HCT116 (cell line): ENCODE results near the gene LIMA1. TPM values are rescaled to one million over a fixed set of nuclear protein-coding genes. Genes with fewer than 3 reads are reported as not detected.

Experiments
- ATAC-seq: fragments of 200-7000 bp; cut with Tn5 transposase; 2 replicates; pipeline ENCODE4 v1.9.1; 2020; ENCODE audit warnings: mild to moderate bottlenecking, moderate library complexity
- BruUV-seq: library from RNA; stranded (reverse); fragments of 400-500 nt; replicated peaks from 2 replicates; lab custom pipeline; 2021; lab: Mats Ljungman, UMichigan
- CTCF ChIA-PET: fragments of 300-600 bp; sonication (Branson Sonifier 250); formaldehyde crosslinking; loops from one replicate; lab custom pipeline; 2021; ENCODE audit warnings: antibody characterized with exemption; lab: Charles Lee
- POLR2A ChIA-PET: fragments of 300-600, 350-600 bp; sonication (Branson Sonifier 250); formaldehyde crosslinking; loops from one replicate; lab custom pipeline; 2021; ENCODE audit warnings: antibody characterized with exemption; lab: Charles Lee
- RAD21 ChIA-PET, 2 experiments: fragments of 300-600 bp; sonication (Branson Sonifier 250); formaldehyde crosslinking; loops; one replicate each; lab custom pipeline; 2023; ENCODE audit warnings: low total read pairs in 2 of 2; ENCODE audit not compliant: uncharacterized antibody in 2 of 2, unreplicated experiment in 2 of 2, low non-redundant PET in 1 of 2; lab: Charles Lee
- DNase-seq: peaks from one replicate; pipeline ENCODE4 v3.0.0-alpha.2; 2010; ENCODE audit warnings: low read depth, low spot score
- H2AFZ ChIP-seq: fragments of 200-600 bp; shearing (Covaris generic), sonication (generic); 2 replicates; pipeline ENCODE4 v1.6.1; 2017; ENCODE audit warnings: low read depth, mixed run types, mixed read lengths, antibody characterized with exemption, low read length; ENCODE audit not compliant: poor library complexity, severe bottlenecking
- H3K27ac ChIP-seq: 2 replicates; pipeline ENCODE4 v1.5.1; 2012; ENCODE audit warnings: low read depth, low read length
- H3K27me3 ChIP-seq: fragments of 200-600 bp; sonication (generic); 2 replicates; pipeline ENCODE4 v1.6.1; 2016; ENCODE audit warnings: mixed run types, low read length, mixed read lengths; ENCODE audit not compliant: insufficient read depth
- H3K36me3 ChIP-seq, 2 experiments: fragments of 200-500 bp in 1 of 2; fragments of 200-600 bp in 1 of 2; sonication (Bioruptor generic) in 1 of 2; sonication (generic) in 1 of 2; 2 replicates each; pipeline versions ENCODE4 v1.5.1 to v1.6.1; 2014 to 2016; ENCODE audit warnings: low read length in 2 of 2, inconsistent platforms in 1 of 2, mixed read lengths in 1 of 2, mixed run types in 1 of 2; ENCODE audit not compliant: insufficient read depth in 2 of 2, control insufficient read depth in 1 of 2
- H3K4me1 ChIP-seq, 2 experiments: fragments of 200-600 bp in 1 of 2; sonication (generic) in 1 of 2; 2 replicates each; pipeline versions ENCODE4 v1.5.1 to v1.6.1; 2012 to 2017; ENCODE audit warnings: low read length in 2 of 2, inconsistent platforms in 1 of 2, mild to moderate bottlenecking in 1 of 2, mixed read lengths in 1 of 2, mixed run types in 1 of 2, moderate library complexity in 1 of 2; ENCODE audit not compliant: insufficient read depth in 2 of 2, control insufficient read depth in 1 of 2
- H3K4me2 ChIP-seq: fragments of 200-600 bp; sonication (generic); 2 replicates; pipeline ENCODE4 v1.6.1; 2017; ENCODE audit warnings: mixed run types, low read length, mixed read lengths
- H3K4me3 ChIP-seq, 2 experiments: fragments of 200-600 bp in 1 of 2; sonication (generic) in 1 of 2; replicated peaks in 1 of 2; 2 replicates each; pipeline ENCODE4 v1.5.1; 2011 to 2016; ENCODE audit warnings: low read length in 2 of 2, control low read depth in 1 of 2, low read depth in 1 of 2, mild to moderate bottlenecking in 1 of 2, mixed read lengths in 1 of 2, mixed run types in 1 of 2
- H3K79me2 ChIP-seq: fragments of 200-600 bp; sonication (generic); 2 replicates; pipeline ENCODE4 v1.6.1; 2017; ENCODE audit warnings: mild to moderate bottlenecking, mixed run types, low read length, moderate library complexity, mixed read lengths; ENCODE audit not compliant: insufficient read depth
- H3K9ac ChIP-seq: fragments of 200-600 bp; sonication (generic); 2 replicates; pipeline ENCODE4 v1.6.1; 2016; ENCODE audit warnings: low read length, mixed read lengths
- H3K9me2 ChIP-seq: fragments of 200-600 bp; sonication (generic), shearing (Covaris generic); 2 replicates; pipeline ENCODE4 v1.6.1; 2017; ENCODE audit warnings: mixed run types, mild to moderate bottlenecking, moderate library complexity; ENCODE audit not compliant: insufficient read depth
- H3K9me3 ChIP-seq, 2 experiments: fragments of 200-500 bp in 1 of 2; fragments of 200-600 bp in 1 of 2; sonication (Bioruptor generic) in 1 of 2; sonication (generic) in 1 of 2; 2 replicates each; pipeline ENCODE4 v1.6.1; 2014 to 2017; ENCODE audit warnings: low read length in 2 of 2, mixed read lengths in 2 of 2, inconsistent platforms in 1 of 2, low read depth in 1 of 2, mild to moderate bottlenecking in 1 of 2, mixed run types in 1 of 2, moderate library complexity in 1 of 2; ENCODE audit not compliant: control insufficient read depth in 1 of 2, insufficient read depth in 1 of 2
- H4K20me1 ChIP-seq: fragments of 200-600 bp; sonication (generic), shearing (Covaris generic); 2 replicates; pipeline ENCODE4 v1.6.1; 2017; ENCODE audit warnings: mixed run types, mild to moderate bottlenecking, moderate library complexity; ENCODE audit not compliant: insufficient read depth
- ATF3 ChIP-seq: IDR thresholded peaks from 2 replicates; pipeline ENCODE4 v1.6.1; 2012
- CBX3 ChIP-seq: IDR thresholded peaks from 2 replicates; pipeline ENCODE4 v1.6.1; 2012; ENCODE audit warnings: low read depth
- CTCF ChIP-seq, 3 experiments: fragments of 200-600 bp in 1 of 3; sonication (generic) in 1 of 3; IDR thresholded peaks in 2 of 3; conservative IDR thresholded peaks in 1 of 3; 2 replicates each; pipeline ENCODE4 v1.5.1; 2012 to 2017; ENCODE audit warnings: low read depth in 2 of 3, low read length in 2 of 3, antibody characterized with exemption in 1 of 3, borderline replicate concordance in 1 of 3, control low read depth in 1 of 3, mild to moderate bottlenecking in 1 of 3, mixed read lengths in 1 of 3, mixed run types in 1 of 3, moderate library complexity in 1 of 3; ENCODE audit not compliant: insufficient read depth in 1 of 3
- EGR1 ChIP-seq: IDR thresholded peaks from 2 replicates; pipeline ENCODE4 v1.6.1; 2012; ENCODE audit warnings: low read depth
- ELF1 ChIP-seq: IDR thresholded peaks from 2 replicates; pipeline ENCODE4 v1.6.1; 2012; ENCODE audit warnings: low read depth, borderline replicate concordance
- EZH2 ChIP-seq: fragments of 200-600 bp; sonication (generic); IDR thresholded peaks from 2 replicates; pipeline ENCODE4 v1.6.1; 2017; ENCODE audit warnings: antibody characterized with exemption, mixed run types
- FOSL1 ChIP-seq: IDR thresholded peaks from 2 replicates; pipeline ENCODE4 v1.6.1; 2012; ENCODE audit warnings: low read depth
- POLR2A ChIP-seq: IDR thresholded peaks from 2 replicates; pipeline ENCODE4 v1.7.0; 2011; ENCODE audit warnings: borderline replicate concordance; ENCODE audit not compliant: insufficient read depth, insufficient read length; ENCODE audit errors: extremely low read depth
- POLR2AphosphoS5 ChIP-seq: IDR thresholded peaks from 2 replicates; pipeline ENCODE4 v1.6.1; 2011; ENCODE audit warnings: mild to moderate bottlenecking, low read depth, low read length, moderate library complexity
- RAD21 ChIP-seq: IDR thresholded peaks from 2 replicates; pipeline ENCODE4 v1.6.1; 2012; ENCODE audit warnings: low read depth, mild to moderate bottlenecking
- SIN3A ChIP-seq: IDR thresholded peaks from 2 replicates; pipeline ENCODE4 v1.6.1; 2012; ENCODE audit warnings: low read depth
- SP1 ChIP-seq: IDR thresholded peaks from 2 replicates; pipeline ENCODE4 v1.6.1; 2012; ENCODE audit warnings: low read depth
- SRF ChIP-seq: IDR thresholded peaks from 2 replicates; pipeline ENCODE4 v1.6.1; 2012; ENCODE audit warnings: low read depth
- TCF7L2 ChIP-seq: IDR thresholded peaks from 2 replicates; pipeline ENCODE4 v1.7.0; 2011; ENCODE audit warnings: borderline replicate concordance, inconsistent platforms; ENCODE audit not compliant: insufficient read depth, insufficient read length; ENCODE audit errors: extremely low read depth
- YY1 ChIP-seq: IDR thresholded peaks from 2 replicates; pipeline ENCODE4 v1.6.1; 2011; ENCODE audit warnings: low read length, low read depth, moderate library complexity, mild to moderate bottlenecking; ENCODE audit not compliant: insufficient replicate concordance; ENCODE audit errors: extremely low read depth
- ZFX ChIP-seq: fragments of 450-650 bp; IDR thresholded peaks from 2 replicates; pipeline ENCODE4 v1.6.1; 2017
- ZNF274 ChIP-seq: fragments of 200-500 bp; sonication (Bioruptor generic); IDR thresholded peaks from 2 replicates; pipeline ENCODE4 v1.6.1; 2014; ENCODE audit warnings: mild to moderate bottlenecking, low read depth, low read length, inconsistent platforms
- intact Hi-C: fragments of 100-400 bp; cut with micrococcal nuclease; formaldehyde crosslinking; loops from 2 replicates; pipeline ENCODE4 v1.10.0; 2022
- total RNA-seq: library from RNA; stranded (reverse); gene quantifications from one replicate; pipeline ENCODE4 v1.2.1, GENCODE V29; 2021; ENCODE audit not compliant: unreplicated experiment
- TF ChIP-seq, protein P1 (sequence below): IDR thresholded peaks from 2 replicates; pipeline ENCODE4 v1.6.1; 2012; ENCODE audit warnings: low read depth
- TF ChIP-seq, protein P2 (sequence below): IDR thresholded peaks from 2 replicates; pipeline ENCODE4 v1.6.1; 2011; ENCODE audit warnings: mild to moderate bottlenecking, low read length, moderate library complexity; ENCODE audit not compliant: insufficient replicate concordance; ENCODE audit errors: extremely low read depth
- TF ChIP-seq, protein P3 (sequence below): IDR thresholded peaks from 2 replicates; pipeline ENCODE4 v1.6.1; 2012

Gene LIMA1
- total RNA-seq, 1 experiment from 2014 or later: 79.6 TPM

DNA sequence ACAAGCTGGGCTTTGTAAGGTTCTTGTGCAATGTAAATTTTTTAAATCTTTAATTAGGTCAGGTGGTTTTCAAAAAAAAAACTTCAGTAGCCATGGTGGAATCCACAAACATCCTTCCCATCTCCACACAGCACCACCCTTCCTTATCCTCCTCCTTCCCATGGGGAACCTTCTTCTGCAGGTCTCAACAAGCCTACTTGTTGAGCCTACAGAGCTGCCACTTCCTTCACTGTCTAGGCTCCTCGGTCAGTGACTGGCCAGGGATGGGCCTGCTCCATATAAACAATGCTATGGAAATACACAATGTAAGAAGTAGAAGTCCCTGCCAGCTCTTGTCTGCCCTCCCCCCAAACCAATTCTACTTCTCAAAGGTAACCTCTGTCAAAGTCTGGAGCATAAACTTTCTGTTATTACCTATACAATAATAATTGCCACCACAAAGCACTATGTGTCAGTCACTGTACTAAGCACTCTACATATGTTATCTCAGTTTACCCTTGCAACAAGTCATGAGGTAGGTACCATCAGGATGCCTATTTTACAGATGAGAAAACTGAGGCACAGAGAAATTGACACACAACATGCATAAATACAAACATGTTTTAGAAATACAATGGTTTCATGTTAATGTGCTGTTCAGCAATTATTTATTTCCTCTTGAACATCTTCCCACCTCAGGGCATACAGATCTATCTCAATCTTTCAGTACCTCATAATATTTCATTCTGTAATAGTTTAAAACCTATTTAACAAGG, 17.4 kb downstream of the LIMA1 start:
- Histone ChIP-seq H3K9me3 (no peaks in the 10 kb centered on the region), H3K36me3 (no peaks in the 10 kb centered on the region), H3K9me2 (no peaks in the 10 kb centered on the region), H3K27me3 (no peaks in the 10 kb centered on the region), H3K79me2 (no peaks in the 10 kb centered on the region), H3K4me1 (peaks cover 15 to 36% of the 10 kb centered on the region in 2 experiments; a peak in 3 of 4 replicates), H3K4me3 (no peak overlapping the region), H3K27ac (no peak overlapping the region), H3K9ac (no peak overlapping the region), H2AFZ (no peak overlapping the region), H4K20me1 (no peaks in the 10 kb centered on the region), H3K4me2 (no peak overlapping the region)
- ChIA-PET RAD21 (no interaction called here), CTCF (no interaction called here), POLR2A (no interaction called here)
- no TSS peak for BruUV-seq
- TF ChIP-seq EZH2 (no peak), CBX3 (no peak), ZFX (no peak), RAD21 (no peak), FOSL1 (no peak), ATF3 (no peak), POLR2A (no peak), EGR1 (no peak), SP1 (no peak), POLR2AphosphoS5 (no peak), SRF (no peak), TCF7L2 (no peak), SIN3A (no peak), YY1 (no peak), ELF1 (no peak), CTCF (IDR thresholded peaks at IDR 0.05 in 2 of 3, conservative IDR thresholded peaks at IDR 0.05 in 1 of 3; ENCODE audit: borderline replicate concordance in 1 of 3, insufficient read depth in 1 of 3, low read depth in 2 of 3, low read length in 2 of 3) (no peak), ZNF274 (no peak)
- TF ChIP-seq, protein P1, sequence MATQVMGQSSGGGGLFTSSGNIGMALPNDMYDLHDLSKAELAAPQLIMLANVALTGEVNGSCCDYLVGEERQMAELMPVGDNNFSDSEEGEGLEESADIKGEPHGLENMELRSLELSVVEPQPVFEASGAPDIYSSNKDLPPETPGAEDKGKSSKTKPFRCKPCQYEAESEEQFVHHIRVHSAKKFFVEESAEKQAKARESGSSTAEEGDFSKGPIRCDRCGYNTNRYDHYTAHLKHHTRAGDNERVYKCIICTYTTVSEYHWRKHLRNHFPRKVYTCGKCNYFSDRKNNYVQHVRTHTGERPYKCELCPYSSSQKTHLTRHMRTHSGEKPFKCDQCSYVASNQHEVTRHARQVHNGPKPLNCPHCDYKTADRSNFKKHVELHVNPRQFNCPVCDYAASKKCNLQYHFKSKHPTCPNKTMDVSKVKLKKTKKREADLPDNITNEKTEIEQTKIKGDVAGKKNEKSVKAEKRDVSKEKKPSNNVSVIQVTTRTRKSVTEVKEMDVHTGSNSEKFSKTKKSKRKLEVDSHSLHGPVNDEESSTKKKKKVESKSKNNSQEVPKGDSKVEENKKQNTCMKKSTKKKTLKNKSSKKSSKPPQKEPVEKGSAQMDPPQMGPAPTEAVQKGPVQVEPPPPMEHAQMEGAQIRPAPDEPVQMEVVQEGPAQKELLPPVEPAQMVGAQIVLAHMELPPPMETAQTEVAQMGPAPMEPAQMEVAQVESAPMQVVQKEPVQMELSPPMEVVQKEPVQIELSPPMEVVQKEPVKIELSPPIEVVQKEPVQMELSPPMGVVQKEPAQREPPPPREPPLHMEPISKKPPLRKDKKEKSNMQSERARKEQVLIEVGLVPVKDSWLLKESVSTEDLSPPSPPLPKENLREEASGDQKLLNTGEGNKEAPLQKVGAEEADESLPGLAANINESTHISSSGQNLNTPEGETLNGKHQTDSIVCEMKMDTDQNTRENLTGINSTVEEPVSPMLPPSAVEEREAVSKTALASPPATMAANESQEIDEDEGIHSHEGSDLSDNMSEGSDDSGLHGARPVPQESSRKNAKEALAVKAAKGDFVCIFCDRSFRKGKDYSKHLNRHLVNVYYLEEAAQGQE: no peak
- TF ChIP-seq, protein P2, sequence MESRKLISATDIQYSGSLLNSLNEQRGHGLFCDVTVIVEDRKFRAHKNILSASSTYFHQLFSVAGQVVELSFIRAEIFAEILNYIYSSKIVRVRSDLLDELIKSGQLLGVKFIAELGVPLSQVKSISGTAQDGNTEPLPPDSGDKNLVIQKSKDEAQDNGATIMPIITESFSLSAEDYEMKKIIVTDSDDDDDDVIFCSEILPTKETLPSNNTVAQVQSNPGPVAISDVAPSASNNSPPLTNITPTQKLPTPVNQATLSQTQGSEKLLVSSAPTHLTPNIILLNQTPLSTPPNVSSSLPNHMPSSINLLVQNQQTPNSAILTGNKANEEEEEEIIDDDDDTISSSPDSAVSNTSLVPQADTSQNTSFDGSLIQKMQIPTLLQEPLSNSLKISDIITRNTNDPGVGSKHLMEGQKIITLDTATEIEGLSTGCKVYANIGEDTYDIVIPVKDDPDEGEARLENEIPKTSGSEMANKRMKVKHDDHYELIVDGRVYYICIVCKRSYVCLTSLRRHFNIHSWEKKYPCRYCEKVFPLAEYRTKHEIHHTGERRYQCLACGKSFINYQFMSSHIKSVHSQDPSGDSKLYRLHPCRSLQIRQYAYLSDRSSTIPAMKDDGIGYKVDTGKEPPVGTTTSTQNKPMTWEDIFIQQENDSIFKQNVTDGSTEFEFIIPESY: no peak
- TF ChIP-seq, protein P3, sequence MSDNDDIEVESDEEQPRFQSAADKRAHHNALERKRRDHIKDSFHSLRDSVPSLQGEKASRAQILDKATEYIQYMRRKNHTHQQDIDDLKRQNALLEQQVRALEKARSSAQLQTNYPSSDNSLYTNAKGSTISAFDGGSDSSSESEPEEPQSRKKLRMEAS: no peak
- ATAC-seq (no peak), DNase-seq (no peak)
- intact Hi-C loops: no loop called here
